HUES6 (cell line): ENCODE results near the gene MAGEC3.

Experiments used
- H3K27ac ChIP-seq: 2 replicates; pipeline ENCODE4 v1.7.0; 2013; ENCODE audit warnings: low read depth, mild to moderate bottlenecking, low read length, inconsistent platforms
- H3K27me3 ChIP-seq: 2 replicates; pipeline ENCODE4 v1.6.1; 2013; ENCODE audit warnings: low read length; ENCODE audit not compliant: control insufficient read depth, insufficient read depth
- H3K36me3 ChIP-seq: 2 replicates; pipeline ENCODE4 v1.6.1; 2013; ENCODE audit warnings: low read length; ENCODE audit not compliant: control insufficient read depth, insufficient read depth
- H3K4me1 ChIP-seq: 2 replicates; pipeline ENCODE4 v1.6.1; 2013; ENCODE audit warnings: low read length; ENCODE audit not compliant: control insufficient read depth, insufficient read depth
- H3K4me3 ChIP-seq: 2 replicates; pipeline ENCODE4 v1.5.1; 2013; ENCODE audit warnings: low read depth, low read length
- H3K9ac ChIP-seq: one replicate; pipeline ENCODE4 v1.6.1; 2013; ENCODE audit warnings: mild to moderate bottlenecking, low read length
- H3K9me3 ChIP-seq: 2 replicates; pipeline ENCODE4 v1.6.1; 2013; ENCODE audit warnings: low read depth, low read length; ENCODE audit not compliant: control insufficient read depth, insufficient read depth

The MAGEC3 gene

DNA sequence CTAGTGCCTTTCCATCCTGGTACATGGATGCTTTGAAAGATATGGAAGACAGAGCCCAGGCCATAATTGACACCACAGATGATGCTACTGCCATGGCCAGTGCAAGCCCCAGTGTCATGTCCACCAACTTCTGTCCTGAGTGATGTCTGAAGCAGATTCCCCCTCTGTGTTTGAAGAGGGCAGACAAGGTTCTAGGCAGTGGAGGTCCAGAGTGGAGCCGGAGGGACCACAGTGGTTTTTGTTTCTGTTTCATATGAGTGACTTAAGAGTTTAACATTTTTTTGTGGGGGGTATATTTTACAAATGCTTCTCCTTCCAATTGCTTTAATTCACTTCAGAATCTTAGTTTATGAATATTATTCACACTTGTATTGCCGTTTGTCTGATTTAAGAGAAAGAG, 59.6 kb downstream of the MAGEC3 start:
- no peak overlapping the region for H3K9ac ChIP-seq
- no peak overlapping the region for H3K27ac ChIP-seq
- H3K27me3 ChIP-seq: no peaks in the 10 kb centered on the region
- H3K36me3 ChIP-seq: no peaks in the 10 kb centered on the region
- peaks cover under 1% of the 10 kb centered on the region; the same call in 1 of the 2 replicates for H3K9me3 ChIP-seq
- H3K4me1 ChIP-seq: no peaks in the 10 kb centered on the region
- no peak overlapping the region for H3K4me3 ChIP-seq

DNA sequence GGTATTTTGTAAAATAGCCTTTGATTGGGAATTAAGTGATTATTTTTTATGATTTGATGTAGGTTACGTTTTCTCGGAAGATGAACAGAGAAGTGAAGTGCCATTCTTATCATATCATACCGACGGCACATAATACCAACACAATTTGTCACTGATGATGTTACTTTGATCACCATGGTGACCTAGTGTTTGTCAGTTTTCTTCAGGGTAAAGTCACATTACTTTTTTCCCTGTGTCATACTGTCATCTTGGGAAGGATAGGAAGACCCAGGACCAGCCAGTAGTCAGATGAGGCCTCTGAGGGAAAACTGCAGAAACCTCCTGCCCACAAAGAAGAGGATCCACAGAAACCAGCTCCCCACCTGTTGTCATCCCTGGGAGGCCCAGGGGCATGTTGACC, 64.2 kb downstream of the MAGEC3 start:
- H3K4me3 ChIP-seq: no peak overlapping the region

DNA sequence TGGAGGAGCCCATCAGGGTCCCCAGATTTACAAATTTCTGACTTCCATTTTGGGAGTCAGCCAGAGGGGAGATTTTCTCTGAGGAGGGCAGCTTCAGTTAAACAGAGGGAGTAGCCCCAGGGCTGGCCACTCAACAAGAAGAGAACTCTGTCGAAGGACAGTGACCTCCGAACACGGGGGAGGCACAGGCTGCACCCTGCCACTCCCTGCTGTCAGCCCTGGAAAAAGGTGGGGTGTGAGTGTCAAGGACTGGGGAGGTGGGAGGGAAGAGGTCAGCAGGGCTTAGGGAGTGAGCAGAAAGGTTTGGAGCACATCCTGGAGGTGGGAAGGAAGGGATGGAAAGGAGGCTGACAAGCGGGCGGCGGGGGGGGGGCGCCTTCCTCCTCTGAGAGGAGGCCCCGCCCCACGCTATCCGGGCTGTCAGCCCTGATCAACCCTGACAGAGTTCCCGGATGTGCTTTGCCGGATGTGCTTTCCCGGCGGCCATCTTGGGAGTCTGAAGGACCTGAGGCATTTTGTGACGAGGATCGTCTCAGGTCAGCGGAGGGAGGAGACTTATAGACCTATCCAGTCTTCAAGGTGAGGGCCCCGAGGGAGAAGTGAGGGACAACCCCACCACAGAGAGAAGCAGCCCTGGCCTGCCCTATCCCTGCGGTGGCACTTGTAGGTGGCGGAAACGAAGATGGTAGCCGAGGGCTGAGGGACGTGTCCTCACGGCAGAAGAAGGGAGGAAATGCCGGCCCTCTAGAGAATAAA, 65.5 kb downstream of the MAGEC3 start, which contains the start of gene MAGEC1:
MAGEC1 (plus strand) TSS at position 495 of the 756 bp plus-strand sequence. CDS start 1,179 bp downstream, outside the sequence.
- Histone ChIP-seq H3K36me3 (no peaks in the 10 kb centered on the region), H3K27me3 (no peaks in the 10 kb centered on the region), H3K4me3 (no peak within 1 kb of the TSS), H3K27ac (no peak within 1 kb of the TSS), H3K9ac (no peak within 1 kb of the TSS), H3K9me3 (peaks cover 7% of the 10 kb centered on the region; the same call in 1 of the 2 replicates), H3K4me1 (no peaks in the 10 kb centered on the region)

More for the DNA sequence above, 64.2 kb downstream of the MAGEC3 start:
- Histone ChIP-seq H3K27me3 (no peaks in the 10 kb centered on the region), H3K9me3 (peaks cover 7% of the 10 kb centered on the region; the same call in 1 of the 2 replicates), H3K4me1 (no peaks in the 10 kb centered on the region), H3K36me3 (no peaks in the 10 kb centered on the region), H3K9ac (no peak overlapping the region), H3K27ac (no peak overlapping the region)

DNA sequence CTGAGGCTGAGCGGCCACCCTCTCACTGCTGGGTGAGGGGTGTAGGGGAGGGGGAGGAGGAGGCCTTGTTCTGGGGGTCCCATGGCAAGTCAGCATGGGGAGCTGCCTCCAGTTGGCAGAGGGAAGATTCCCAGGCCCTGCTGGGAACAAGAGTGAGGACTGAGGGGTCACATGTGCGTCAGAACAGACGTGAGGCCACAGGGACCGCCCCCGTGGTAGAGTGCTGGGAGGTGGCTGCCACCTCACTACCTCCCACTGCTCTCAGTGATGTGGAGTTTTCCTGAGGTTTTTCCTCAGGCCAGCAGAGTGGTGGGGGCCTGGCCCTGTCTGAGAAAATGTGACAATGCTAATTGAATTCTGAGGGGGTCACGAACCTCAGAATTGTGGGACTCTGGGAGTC, 66.1 kb downstream of the MAGEC3 start:
- Histone ChIP-seq H3K27ac (no peak overlapping the region), H3K4me1 (no peaks in the 10 kb centered on the region), H3K4me3 (no peak overlapping the region), H3K9me3 (peaks cover 7% of the 10 kb centered on the region; the same call in 1 of the 2 replicates), H3K36me3 (no peaks in the 10 kb centered on the region), H3K27me3 (no peaks in the 10 kb centered on the region), H3K9ac (no peak overlapping the region)

DNA sequence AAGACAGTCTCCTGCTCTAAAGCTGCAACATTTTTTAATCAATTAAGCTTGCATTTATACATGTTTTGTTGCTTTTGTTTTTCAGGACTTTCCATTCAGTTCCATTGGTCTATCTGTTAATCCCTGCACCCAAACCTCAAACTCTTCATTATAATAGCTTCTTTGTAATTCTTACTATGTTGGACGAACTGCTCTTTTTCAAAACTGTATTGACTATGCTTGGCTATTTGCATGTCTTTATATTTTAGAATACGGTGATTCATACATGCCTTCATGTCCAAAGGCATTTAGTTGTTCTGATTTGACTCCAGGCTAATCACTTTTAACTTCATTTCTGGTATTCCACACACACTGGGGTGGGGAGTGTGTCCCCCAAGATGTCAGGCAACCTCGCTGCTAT, 79.7 kb downstream of the MAGEC3 start:
- no peak overlapping the region for H3K9ac ChIP-seq
- no peak overlapping the region for H3K4me3 ChIP-seq
- H3K27me3 ChIP-seq: no peaks in the 10 kb centered on the region
- no peak overlapping the region for H3K27ac ChIP-seq
- no peaks in the 10 kb centered on the region for H3K4me1 ChIP-seq
- no peaks in the 10 kb centered on the region for H3K9me3 ChIP-seq
- H3K36me3 ChIP-seq: no peaks in the 10 kb centered on the region

DNA sequence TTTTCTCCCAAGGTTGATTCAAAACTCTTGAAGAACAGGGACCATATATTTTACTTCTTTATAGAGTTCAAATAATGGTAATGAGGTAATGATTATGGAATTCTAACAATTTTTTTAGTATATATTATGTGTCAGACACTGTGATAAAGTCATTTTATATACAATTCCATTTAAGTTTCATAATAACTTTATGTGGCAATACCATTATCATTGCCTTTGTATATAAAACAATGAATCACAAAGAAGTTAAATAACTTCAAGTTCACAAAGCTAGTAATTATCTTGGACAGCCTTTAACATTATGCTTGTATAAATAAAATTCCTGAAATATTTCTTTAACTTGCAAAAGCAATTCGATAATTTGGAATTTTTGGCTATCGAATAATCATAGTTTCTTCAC, 86.2 kb downstream of the MAGEC3 start:
- H3K9me3 ChIP-seq: no peaks in the 10 kb centered on the region
- H3K4me1 ChIP-seq: no peaks in the 10 kb centered on the region
- no peaks in the 10 kb centered on the region for H3K36me3 ChIP-seq
- no peak overlapping the region for H3K27ac ChIP-seq
- H3K9ac ChIP-seq: no peak overlapping the region
- no peak overlapping the region for H3K4me3 ChIP-seq
- no peaks in the 10 kb centered on the region for H3K27me3 ChIP-seq

DNA sequence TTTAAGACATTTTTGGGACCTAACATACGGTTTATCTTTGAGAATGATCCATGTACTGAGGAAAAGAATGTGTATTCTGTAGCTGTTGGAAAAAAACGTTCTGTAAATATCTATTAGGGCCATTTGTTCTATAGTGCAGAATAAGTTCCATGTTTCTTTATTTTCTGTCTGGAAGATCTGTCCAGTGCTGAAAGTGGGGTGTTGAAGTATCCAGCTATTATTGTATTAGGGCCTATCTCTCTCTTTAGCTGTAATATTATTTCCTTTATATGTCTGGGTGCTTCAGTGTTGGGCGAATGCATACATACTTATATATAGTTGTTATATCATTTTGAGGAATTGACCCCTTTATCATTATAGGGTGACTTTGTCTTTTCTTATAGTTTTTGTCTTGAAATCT, 90.3 kb downstream of the MAGEC3 start:
- no peaks in the 10 kb centered on the region for H3K4me1 ChIP-seq
- no peaks in the 10 kb centered on the region for H3K9me3 ChIP-seq
- no peak overlapping the region for H3K4me3 ChIP-seq

DNA sequence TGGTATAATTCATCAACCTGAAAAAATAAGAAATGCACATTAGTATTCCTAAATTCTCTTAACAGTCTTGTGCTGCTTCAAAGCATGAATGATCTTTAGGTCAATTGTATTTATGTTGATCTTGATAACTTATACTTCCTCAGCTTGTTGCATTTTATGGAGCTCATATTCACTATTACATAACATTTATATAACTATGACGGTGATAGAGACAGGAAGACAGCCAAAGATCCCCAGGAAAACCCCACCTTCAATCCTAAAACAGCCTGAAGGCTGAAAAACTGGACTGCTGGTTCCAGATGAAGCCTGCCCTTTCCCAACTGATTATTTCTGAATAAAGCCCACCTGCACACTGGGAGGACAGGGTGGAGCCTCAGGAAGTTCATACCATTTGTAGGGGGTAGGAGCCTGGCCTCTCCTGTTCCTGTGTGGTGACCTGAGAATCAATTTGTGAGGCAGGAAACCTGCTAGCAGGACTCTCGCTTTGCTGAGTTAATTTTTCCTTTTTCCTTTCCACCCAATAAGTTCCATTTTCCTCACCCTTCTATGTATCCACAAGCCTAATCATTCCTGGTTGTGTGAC, 96.0 kb downstream of the MAGEC3 start:
- Histone ChIP-seq H3K27ac (no peak overlapping the region), H3K4me3 (no peak overlapping the region), H3K9me3 (no peaks in the 10 kb centered on the region), H3K9ac (no peak overlapping the region), H3K36me3 (no peaks in the 10 kb centered on the region), H3K27me3 (no peaks in the 10 kb centered on the region), H3K4me1 (no peaks in the 10 kb centered on the region)

More for the DNA sequence above, 90.3 kb downstream of the MAGEC3 start:
- H3K27ac ChIP-seq: no peak overlapping the region
- H3K27me3 ChIP-seq: no peaks in the 10 kb centered on the region
- H3K36me3 ChIP-seq: no peaks in the 10 kb centered on the region
- H3K9ac ChIP-seq: no peak overlapping the region

DNA sequence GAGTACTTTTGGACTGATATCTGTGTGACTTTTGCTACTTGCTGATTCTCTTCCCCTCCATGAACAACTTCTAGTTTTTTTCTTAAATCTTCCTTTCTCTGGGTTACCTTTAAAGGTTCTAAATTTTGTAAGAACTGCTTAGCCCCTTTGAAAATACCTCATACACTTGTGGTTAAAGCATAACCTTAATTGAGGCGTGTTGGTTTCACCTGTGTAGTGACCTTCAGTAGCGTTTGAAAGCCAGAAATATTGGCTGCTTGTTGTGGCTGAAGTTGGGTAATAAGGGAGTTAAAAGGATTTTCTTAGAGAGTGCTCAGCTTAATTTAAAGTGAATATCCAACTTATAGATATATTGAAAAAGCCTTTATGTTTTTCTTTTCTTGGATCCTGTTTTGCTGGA, 97.5 kb downstream of the MAGEC3 start:
- no peak overlapping the region for H3K4me3 ChIP-seq
- H3K27me3 ChIP-seq: no peaks in the 10 kb centered on the region
- no peak overlapping the region for H3K9ac ChIP-seq
- no peaks in the 10 kb centered on the region for H3K36me3 ChIP-seq
- no peaks in the 10 kb centered on the region for H3K9me3 ChIP-seq
- H3K4me1 ChIP-seq: no peaks in the 10 kb centered on the region
- no peak overlapping the region for H3K27ac ChIP-seq

DNA sequence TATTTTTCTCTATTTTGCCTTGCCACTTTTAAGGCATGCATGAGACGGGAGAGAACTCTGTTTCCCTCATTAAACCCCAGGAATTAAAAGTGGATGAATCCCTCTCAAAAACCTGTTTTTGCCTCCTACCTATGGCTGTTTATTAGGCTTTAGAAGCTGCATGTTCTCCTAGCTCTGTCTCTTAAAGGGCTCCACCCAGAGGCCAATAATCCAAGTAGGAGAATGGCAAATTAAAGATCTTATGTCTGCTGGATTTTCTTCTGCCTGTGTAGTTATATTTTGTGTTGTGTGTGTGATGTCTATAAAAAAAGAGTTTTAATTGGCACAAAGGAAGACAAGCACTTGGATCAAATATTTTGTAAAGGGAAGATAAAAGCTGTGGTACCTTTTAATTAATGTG, 98.0 kb downstream of the MAGEC3 start:
- H3K9me3 ChIP-seq: no peaks in the 10 kb centered on the region
- no peak overlapping the region for H3K27ac ChIP-seq
- no peak overlapping the region for H3K9ac ChIP-seq
- H3K4me1 ChIP-seq: no peaks in the 10 kb centered on the region
- no peak overlapping the region for H3K4me3 ChIP-seq
- no peaks in the 10 kb centered on the region for H3K27me3 ChIP-seq
- H3K36me3 ChIP-seq: no peaks in the 10 kb centered on the region

DNA sequence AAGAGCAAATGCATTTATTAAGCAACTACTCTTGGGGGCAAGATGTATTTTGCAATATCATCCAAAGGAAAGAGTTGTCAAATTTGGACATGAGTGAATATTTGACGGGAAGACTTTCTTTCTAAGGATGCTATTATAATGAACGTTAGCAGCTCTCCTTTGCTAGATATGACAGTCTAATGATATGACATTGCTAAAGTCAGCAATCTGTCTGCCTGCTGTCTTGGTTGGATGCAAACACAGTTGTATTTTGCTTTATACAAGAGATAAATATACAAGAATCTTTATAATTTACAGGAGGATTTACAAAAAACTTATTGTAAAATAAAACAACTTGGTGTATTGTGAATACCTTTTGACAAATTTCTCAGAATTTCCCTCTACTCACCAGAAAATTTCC, 103.1 kb downstream of the MAGEC3 start:
- Histone ChIP-seq H3K4me1 (no peaks in the 10 kb centered on the region), H3K36me3 (no peaks in the 10 kb centered on the region), H3K27ac (no peak overlapping the region), H3K27me3 (no peaks in the 10 kb centered on the region), H3K4me3 (no peak overlapping the region), H3K9me3 (no peaks in the 10 kb centered on the region), H3K9ac (no peak overlapping the region)
